ENCODE measurements around the gene CLCN2.

Gene CLCN2

GRCh38 chr3:184373422-184373821, 12.0 kb upstream of the CLCN2 start:
- Histone ChIP-seq H3K4me1 (ENCODE audit: insufficient read depth, poor library complexity, severe bottlenecking) (no peaks in the 10 kb centered on the region), H3K9me3 (ENCODE audit: severe bottlenecking) (no peaks in the 10 kb centered on the region), H3K27ac (ENCODE audit: poor library complexity, severe bottlenecking) (no peak overlapping the region), H3K36me3 (ENCODE audit: low read depth) (peaks cover 17% of the 10 kb centered on the region), H3K4me3 (ENCODE audit: severe bottlenecking) (no peak overlapping the region), H3K27me3 (ENCODE audit: insufficient read depth, poor library complexity, severe bottlenecking) (peaks cover 19% of the 10 kb centered on the region)
- TF ChIP-seq, protein P1, sequence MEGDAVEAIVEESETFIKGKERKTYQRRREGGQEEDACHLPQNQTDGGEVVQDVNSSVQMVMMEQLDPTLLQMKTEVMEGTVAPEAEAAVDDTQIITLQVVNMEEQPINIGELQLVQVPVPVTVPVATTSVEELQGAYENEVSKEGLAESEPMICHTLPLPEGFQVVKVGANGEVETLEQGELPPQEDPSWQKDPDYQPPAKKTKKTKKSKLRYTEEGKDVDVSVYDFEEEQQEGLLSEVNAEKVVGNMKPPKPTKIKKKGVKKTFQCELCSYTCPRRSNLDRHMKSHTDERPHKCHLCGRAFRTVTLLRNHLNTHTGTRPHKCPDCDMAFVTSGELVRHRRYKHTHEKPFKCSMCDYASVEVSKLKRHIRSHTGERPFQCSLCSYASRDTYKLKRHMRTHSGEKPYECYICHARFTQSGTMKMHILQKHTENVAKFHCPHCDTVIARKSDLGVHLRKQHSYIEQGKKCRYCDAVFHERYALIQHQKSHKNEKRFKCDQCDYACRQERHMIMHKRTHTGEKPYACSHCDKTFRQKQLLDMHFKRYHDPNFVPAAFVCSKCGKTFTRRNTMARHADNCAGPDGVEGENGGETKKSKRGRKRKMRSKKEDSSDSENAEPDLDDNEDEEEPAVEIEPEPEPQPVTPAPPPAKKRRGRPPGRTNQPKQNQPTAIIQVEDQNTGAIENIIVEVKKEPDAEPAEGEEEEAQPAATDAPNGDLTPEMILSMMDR (IDR thresholded peaks at IDR 0.05; ENCODE audit: poor library complexity, severe bottlenecking) = no peak
- DNase-seq (ENCODE audit: low spot score) = no peak
- peak; percentile 21; the same call in 1 of the 3 replicates for ATAC-seq (ENCODE audit: low read depth)

DNA sequence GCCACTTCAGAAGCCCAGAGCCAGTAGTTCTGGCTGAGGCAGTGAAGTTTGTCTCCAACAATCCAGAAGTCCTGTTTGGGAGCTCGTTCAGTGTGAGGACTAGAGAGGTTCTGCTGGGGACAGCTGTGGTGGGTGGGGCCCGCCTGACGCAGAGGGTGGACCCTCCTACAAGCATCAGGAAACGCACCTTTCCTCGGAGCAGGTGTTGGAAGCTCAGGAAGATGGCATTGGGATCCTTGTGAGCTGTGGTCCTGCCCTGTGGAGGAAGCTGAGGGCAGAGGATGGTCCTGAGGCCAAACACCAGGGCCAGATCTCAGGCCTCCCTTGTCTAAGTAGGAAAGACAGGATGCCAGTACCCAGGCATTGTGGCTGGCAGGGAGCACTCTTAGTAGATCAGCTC, 11.5 kb upstream of the CLCN2 start:
- H3K27me3 ChIP-seq (ENCODE audit: insufficient read depth, poor library complexity, severe bottlenecking) = peaks cover 13% of the 10 kb centered on the region
- TF ChIP-seq, protein P1 (IDR thresholded peaks at IDR 0.05; ENCODE audit: poor library complexity, severe bottlenecking) = no peak
- H3K27ac ChIP-seq (ENCODE audit: poor library complexity, severe bottlenecking) = no peak overlapping the region
- H3K4me1 ChIP-seq (ENCODE audit: insufficient read depth, poor library complexity, severe bottlenecking) = no peaks in the 10 kb centered on the region
- H3K36me3 ChIP-seq (ENCODE audit: low read depth) = peaks cover 22% of the 10 kb centered on the region
- H3K9me3 ChIP-seq (ENCODE audit: severe bottlenecking) = no peaks in the 10 kb centered on the region
- no peak for DNase-seq (ENCODE audit: low spot score)
- no peak overlapping the region for H3K4me3 ChIP-seq (ENCODE audit: severe bottlenecking)
- no peak for ATAC-seq (ENCODE audit: low read depth)

- Histone ChIP-seq H3K27ac (ENCODE audit: poor library complexity, severe bottlenecking) (no peak overlapping the region), H3K27me3 (ENCODE audit: insufficient read depth, poor library complexity, severe bottlenecking) (peaks cover 11% of the 10 kb centered on the region), H3K36me3 (ENCODE audit: low read depth) (peaks cover 28% of the 10 kb centered on the region), H3K9me3 (ENCODE audit: severe bottlenecking) (no peaks in the 10 kb centered on the region), H3K4me1 (ENCODE audit: insufficient read depth, poor library complexity, severe bottlenecking) (no peaks in the 10 kb centered on the region), H3K4me3 (ENCODE audit: severe bottlenecking) (no peak overlapping the region)
- no peak for ATAC-seq (ENCODE audit: low read depth)
- TF ChIP-seq, protein P1 (IDR thresholded peaks at IDR 0.05; ENCODE audit: poor library complexity, severe bottlenecking) = no peak
- no peak for DNase-seq (ENCODE audit: low spot score)
Measured at GRCh38 chr3:184372296-184372821, 11.0 kb upstream of the CLCN2 start.

GRCh38 chr3:184371570-184372018, 10.2 kb upstream of the CLCN2 start:
- Histone ChIP-seq H3K4me3 (ENCODE audit: severe bottlenecking) (no peak overlapping the region), H3K27ac (ENCODE audit: poor library complexity, severe bottlenecking) (no peak overlapping the region), H3K27me3 (ENCODE audit: insufficient read depth, poor library complexity, severe bottlenecking) (peaks cover 11% of the 10 kb centered on the region), H3K9me3 (ENCODE audit: severe bottlenecking) (no peaks in the 10 kb centered on the region), H3K36me3 (ENCODE audit: low read depth) (peaks cover 36% of the 10 kb centered on the region), H3K4me1 (ENCODE audit: insufficient read depth, poor library complexity, severe bottlenecking) (no peaks in the 10 kb centered on the region)
- TF ChIP-seq, protein P1 (IDR thresholded peaks at IDR 0.05; ENCODE audit: poor library complexity, severe bottlenecking) = peak; percentile 93
- ATAC-seq (ENCODE audit: low read depth) (peak; percentile 93), DNase-seq (ENCODE audit: low spot score) (peak; percentile 77)

DNA sequence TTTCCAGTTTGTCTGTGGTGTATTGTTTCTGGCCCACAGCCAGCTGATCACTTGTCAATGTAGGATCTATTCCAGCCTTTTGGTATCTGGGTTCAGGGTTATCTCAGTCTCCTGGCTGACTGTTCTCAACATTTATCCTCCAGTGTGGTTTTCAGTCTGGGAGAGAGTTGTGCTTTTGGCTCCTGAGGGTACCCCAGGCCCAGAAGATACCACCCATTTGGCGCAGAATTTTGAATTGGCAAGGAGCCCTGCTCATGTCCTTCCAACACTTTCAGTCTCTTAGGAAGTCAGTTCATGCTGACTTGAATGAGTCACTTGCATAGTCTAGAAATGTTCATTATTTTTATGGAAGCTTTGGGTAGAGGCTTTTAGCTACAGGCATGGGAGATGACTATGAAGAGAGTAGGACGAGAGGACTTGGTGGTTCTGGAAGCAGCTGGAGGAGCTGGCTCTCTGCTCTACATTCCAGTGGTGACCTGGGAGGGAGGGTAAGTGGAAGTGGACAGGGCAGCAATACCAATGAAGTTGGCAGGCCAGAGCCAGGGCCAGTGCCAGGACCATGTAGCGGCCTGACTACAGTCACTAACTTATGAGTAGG, 7.3 kb upstream of the CLCN2 start:
- Histone ChIP-seq H3K27ac (ENCODE audit: poor library complexity, severe bottlenecking) (no peak overlapping the region), H3K9me3 (ENCODE audit: severe bottlenecking) (no peaks in the 10 kb centered on the region), H3K27me3 (ENCODE audit: insufficient read depth, poor library complexity, severe bottlenecking) (no peaks in the 10 kb centered on the region), H3K4me3 (ENCODE audit: severe bottlenecking) (no peak overlapping the region), H3K4me1 (ENCODE audit: insufficient read depth, poor library complexity, severe bottlenecking) (peaks cover 8% of the 10 kb centered on the region), H3K36me3 (ENCODE audit: low read depth) (peaks cover 58% of the 10 kb centered on the region)
- no peak for ATAC-seq (ENCODE audit: low read depth)
- DNase-seq (ENCODE audit: low spot score) = no peak
- TF ChIP-seq, protein P1 (IDR thresholded peaks at IDR 0.05; ENCODE audit: poor library complexity, severe bottlenecking) = no peak

All from RWPE2 (cell line).